Measurements from ENCODE around the gene ANKEF1.
"Not testable (repeated sequence)": the region's sequence is repeated elsewhere in the genome, so short reads cannot be mapped to it uniquely, and the experiment has no call there.

The ANKEF1 gene

DNA sequence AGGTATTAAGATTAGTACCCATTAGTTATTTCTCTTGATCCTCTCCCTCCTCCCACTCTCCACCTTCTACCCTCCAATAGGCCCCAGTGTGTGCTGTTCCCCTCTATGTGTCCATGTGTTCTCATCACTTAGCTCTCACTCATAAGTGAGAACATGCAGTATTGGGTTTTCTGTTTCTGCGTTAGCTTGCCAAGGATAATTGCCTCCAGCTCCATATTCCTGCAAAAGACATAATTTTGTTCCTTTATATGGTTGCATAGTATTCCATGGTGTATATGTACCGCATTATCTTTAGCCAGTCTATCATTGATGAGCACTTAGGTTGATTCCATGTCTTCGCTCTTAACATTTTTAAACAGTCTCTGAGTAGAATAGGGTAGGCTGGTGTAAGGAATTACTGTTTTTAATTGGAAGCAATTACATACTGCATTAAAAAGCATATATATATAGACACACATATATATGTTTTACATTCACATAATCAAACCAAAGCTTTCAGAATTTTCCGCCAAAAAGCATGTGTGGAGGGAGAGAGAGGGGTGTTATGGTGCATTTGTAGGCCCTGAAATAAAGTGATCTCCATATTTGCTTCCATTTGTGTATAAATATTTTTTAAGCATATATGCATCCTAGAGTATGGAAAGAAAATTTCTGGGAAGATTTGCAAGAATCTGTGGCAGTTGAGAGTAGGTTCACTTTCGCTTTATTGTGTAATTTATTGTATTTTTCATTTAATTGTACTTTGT is 709 bp upstream of the ANKEF1 start:
- no peak for DNase-seq (ENCODE audit: low read depth)

DNA sequence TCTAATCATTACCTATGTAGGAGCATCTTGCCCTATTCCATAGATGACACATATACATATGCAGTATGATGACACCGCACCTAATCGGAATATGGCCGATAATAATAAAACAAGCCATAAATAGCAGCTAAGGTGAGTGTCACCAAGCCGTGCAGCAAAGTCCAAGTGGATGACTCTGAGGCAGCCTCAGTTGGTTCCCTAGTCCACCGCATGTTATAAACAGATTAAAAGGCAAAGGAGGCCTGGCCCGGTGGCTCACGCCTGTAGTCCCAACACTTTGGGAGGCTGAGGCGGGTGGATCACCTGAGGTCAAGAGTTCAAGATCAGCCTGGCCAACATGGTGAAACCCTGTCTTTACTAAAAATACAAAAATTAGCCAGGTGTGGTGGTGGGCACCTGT is 1.5 kb downstream of the ANKEF1 start:
- DNase-seq (ENCODE audit: low read depth) = not testable (repeated sequence)

DNA sequence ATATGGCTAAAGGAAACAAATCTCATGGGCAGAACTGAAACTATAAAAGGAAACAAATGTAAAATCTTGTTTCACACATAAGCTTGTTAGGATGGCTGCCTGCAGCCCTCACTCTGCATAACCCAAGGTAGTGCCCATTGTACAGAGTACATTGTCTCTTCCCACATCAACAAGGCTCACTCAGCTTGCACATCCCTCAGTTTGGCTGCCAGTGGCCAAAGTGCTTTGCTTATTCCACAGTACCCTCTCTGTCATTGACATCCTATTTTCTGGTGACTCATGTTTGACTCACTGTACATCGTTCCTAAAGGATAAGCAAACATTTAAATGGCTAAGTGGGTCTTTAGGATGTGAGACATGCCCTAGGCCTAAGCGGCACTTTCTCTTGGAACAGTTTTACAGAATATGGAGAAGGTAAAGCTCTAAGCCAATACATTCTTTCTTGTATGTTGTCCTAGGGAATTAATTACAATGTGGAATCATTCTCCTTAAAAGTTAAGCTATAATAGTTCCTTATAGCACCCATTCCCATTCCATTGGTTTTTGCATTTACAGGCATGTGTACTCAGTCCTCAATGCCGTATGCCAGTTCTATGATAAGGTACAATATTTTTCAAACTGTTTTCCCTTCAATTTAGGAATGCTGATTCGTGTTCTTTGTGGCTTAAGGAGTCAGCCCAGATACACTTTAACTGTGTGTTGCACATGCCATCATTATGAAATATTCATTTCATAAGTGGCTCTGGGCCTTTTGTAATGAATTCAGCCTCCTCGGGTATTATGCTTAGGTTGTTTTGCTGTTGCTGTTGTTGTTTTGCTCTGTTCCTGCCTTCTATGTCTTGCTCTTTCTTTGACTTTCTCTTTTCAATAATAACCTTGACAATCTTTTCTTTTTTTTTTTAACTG is 5.5 kb downstream of the ANKEF1 start:
- no peak for DNase-seq (ENCODE audit: low read depth)

DNA sequence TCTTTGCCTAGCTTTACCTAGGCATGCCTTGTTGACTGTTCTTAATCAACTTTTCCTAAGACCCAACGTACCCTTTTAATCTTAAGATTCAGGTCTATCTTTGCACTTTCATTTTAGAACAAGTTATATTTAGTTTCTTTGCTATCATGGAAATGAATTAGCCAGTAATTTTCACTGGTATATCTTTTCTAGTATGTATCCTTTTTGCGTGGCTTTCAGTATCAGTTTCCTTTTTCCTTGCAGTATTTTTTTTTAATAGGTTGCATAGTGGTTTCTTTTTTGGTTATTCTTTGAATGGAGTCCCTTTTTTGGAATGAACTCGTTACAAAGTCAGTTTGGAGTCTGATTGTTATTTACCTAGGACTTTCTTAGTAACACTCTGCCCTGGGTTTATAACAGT is 7.3 kb downstream of the ANKEF1 start:
- no peak for DNase-seq (ENCODE audit: low read depth)

DNA sequence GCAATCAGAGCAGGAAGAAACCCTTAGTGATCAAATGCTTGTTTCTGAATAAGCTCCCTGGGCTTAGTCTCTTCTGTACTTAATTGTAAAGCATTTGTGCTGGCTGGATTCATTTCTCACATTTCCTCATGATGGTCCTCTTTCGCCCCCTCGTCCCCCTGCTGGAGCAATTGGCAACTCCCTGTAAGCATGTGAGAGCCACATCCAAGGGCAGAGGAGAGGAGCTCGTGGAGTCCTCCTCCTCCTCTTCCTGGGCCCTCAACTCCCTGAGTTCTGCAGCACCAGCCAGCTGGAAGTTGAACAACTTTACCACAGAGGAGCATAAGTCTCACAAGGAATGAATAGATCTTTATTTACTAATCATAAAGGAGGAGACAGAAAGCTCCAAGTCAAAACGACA is 12.6 kb downstream of the ANKEF1 start:
- no peak for DNase-seq (ENCODE audit: low read depth)

DNA sequence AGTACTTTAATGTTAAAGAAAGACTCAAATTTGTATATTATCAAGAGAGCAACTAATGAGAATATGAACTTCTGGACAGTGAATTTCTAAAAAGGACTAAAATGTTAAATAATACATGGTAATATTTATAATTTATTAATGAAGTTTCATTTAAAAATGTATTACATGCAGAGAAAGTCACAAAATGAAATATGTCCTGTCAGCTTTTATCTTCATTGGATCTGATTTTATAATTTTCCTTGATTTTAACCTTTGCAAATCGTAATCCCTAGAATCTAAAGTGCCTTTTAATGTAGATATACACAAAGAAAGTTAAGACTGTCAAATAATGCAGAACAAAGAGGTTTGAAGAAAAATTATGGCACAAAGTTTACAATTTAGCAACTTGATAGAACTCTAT is 16.4 kb downstream of the ANKEF1 start:
- DNase-seq (ENCODE audit: low read depth) = no peak

DNA sequence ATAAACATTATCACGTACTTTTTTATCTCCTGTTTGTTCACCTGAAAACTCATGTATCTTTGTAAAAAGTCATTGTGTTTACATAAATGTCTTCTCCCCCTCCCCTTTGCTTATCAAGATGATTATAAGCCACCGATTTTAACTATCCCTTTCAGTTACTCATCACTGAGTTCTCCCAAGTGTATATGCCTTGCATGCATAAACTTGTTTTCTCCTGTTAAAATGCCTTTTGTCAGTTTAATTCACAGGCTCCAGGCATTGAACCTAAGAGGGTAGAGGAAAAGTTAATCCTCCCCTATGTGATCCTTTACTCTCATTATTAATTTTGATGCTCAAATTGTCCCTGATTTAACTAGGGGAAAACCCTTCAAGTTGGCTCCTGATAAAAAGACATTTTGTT is 24.2 kb downstream of the ANKEF1 start:
- no peak for DNase-seq (ENCODE audit: low read depth)

DNA sequence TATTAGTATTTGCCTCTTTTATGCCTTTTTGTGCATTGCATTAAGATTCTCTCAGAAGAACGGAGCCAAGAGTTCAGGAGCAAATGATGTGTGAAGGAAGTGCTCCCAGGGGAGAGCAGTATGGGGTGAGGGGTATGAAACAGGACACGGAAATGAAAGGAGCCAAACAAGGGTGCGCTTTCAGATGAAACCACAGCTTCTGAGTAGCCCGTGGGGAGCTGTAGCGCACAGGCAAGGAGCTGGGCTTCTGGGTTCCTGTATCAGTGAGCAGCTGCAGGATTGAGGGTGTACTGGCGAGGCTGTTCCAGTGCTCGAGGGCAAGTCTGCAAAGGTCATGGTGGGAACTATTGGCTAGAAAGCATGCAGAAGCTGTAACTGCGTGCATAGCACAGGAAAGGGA is 25.4 kb downstream of the ANKEF1 start:
- no peak for DNase-seq (ENCODE audit: low read depth)

DNA sequence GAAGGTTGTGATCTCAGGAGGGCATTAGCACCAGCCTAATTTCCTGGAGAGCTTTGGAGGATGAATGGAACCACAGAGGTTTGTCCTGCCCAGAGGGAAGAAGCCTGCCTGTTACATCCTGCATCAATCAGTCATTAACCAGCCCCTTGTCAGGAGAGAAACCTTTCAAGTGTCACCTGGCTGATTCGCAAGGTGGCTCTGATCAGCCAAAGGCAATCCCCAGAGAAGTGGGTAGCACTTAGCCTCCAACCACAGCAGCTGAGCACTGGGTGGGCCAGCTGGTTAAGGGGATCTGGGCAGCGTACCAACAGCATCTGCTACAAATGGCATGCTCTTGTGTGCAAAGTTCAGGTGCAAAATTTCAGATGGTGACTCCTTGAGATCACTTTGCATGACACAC is 26.9 kb downstream of the ANKEF1 start:
- DNase-seq (ENCODE audit: low read depth) = no peak

DNA sequence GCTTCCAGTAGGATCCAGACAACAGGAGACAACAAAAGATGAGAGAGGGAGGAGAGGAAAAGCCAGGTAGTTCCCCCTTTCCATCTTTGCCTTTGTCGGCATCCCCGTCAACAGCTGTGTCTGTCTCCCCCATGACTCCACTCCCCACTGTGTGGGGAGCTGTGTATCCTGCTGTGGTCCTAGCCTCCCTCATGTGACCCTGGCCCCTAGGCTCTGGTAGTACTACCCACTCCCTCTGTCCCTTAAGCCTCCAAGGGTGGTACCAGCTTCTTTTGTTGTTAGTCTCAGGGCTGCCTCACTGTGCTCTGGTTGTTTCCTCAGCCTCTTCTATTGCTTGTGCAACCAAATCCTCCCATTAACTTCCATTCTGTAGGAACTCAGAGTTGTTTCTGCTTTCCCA is 28.7 kb downstream of the ANKEF1 start:
- no peak for DNase-seq (ENCODE audit: low read depth)

DNA sequence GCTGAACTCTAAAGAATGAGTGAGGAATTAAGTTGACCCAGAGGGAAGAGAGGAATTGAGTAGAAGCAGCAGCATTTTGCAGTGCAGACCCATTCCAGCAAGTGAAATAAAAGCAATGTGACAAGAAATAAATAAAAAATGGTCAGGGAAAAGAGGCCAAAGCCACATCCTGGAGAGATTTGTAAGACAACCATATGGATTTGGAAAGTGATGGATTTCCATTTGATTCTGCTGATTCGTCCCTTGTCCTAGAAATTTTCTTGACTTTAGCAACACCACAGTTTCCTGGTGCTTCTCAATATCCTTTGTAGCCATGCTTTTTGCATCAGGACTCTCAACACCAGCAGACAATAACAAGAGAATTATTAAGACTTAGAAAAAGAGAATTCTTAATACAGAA is 29.8 kb downstream of the ANKEF1 start:
- DNase-seq (ENCODE audit: low read depth) = no peak

DNA sequence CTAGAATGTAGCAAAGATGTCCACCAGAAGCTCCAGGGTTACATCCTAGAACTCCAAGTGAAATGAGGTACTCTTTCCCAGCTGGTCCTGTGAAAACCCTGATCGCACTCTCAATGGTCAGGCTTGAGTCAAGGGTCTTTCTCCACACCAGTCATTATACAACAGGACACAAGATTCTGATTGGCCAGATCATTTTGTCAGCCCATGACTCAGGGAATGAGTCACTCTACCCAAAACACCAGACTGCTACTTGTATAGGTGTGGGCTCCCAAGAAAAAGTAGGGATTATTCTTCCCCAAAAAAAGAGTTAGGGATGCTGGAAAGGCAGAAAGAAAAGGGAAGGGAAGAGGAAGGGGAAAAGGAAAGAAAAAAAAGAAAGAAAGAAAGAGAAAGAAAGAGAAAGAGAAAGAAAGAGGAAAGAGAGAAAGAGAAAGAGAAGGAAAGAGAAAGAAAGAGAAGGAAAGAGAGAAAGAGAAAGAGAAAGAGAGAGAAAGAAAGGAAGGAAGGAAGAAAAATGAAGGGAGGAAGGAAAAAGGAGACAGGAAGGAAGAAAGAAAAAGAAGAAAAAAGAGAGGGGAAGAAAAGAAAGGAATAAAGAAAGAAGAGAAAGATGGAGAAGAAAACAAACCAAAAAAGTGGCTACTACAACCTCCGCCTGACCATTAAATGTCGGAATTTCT is 30.5 kb downstream of the ANKEF1 start:
- no peak for DNase-seq (ENCODE audit: low read depth)

DNA sequence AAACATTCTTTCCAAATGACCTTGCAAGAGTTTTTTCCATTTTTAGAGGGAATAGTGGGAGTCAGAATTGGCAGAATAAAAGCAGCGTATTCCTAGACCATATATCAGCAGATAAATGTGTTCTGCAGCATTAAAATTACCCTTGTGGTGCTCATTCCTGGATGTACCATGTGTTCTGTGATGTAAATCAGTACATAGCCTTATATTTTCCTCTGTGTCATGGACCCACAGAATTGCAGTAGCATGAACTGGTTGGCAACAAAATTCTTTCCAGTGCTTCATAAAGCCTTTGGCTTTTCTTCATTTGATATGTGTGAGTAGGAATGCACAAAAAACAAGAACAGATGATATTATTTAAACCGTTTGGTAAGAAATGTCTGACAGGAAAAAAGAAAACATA is 32.5 kb downstream of the ANKEF1 start:
- DNase-seq (ENCODE audit: low read depth) = no peak

DNA sequence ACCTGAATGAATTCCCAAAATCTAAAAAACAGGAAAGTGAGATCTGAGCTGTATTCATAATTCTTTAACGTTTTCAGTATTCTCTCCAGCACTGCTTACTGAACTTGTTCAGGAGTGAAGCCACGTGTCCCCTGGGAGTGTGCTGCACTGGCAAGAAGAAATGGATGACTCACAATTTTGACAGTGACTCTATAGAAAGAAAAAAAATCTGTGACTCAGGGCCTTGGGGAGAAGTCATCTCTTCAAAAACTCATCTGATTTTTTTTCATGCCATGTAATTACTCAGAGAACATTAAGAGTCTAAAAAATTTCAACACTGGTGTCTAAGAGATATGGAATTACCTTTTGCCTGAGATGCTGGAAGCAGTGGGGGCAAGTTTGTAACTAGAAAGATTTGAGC is 39.7 kb downstream of the ANKEF1 start:
- DNase-seq (ENCODE audit: low read depth) = no peak

DNA sequence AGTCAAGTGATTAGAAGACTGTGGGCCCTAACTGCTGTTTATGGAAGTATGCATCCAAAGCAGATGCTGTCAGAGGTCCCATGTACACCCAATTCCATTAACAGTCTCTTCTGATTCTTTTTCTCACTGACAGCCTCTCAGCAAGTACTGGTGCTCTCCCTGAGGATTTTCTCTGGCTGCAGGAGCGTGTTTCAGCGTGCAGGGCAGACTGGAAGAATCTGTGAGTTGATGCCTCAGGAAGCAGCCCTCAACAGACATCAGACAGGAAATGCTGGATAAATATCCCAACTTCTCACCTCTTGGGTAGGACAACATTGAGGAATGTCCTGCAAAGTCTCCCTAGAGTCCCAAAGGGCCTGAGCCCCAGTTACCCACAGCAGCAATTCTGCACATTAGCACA is 40.8 kb downstream of the ANKEF1 start:
- no peak for DNase-seq (ENCODE audit: low read depth)

DNA sequence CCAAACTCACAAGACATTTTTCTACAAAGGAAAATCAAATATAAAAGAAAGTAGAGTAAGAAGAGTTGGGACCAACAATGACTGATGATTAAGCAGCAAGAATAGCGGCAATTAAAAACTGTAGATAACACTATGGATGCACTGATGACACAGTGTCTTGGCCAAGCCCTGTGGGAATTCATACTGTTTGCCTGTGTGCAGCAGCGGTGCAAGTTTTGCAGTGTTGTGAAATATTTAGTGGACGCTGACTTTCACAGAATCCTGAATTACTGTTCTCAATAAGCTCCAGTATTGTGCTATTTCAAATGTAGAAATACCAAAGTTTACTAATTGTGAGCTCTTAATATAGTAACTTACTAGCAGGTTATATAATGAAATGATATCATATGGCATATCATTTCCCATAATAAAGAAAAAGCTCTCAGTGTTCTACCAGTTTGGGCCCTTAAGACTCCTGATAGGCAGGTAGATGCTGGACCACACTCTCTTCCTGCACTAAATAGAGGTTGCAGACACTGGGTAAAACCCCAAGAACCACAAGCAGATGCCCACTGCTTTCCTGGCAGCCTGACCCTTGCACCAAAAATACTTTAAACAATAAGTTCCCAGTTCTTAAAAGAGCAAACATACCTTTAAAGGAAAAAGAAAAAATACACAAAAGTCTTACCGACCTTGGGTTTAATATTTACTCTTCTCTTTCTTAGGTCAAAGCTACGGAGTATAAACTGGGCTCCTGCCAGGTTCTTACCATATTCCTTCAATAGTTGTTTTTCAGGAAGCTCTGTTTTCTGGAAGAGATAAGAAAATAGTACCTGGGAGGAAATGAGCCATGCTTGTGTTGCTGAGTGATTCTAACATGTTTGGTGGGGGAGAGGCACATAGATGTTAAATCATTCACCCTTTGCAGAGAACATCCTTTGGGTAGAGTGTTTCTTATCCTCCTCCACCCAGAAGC is 41.6 kb downstream of the ANKEF1 start:
- no peak for DNase-seq (ENCODE audit: low read depth)

DNA sequence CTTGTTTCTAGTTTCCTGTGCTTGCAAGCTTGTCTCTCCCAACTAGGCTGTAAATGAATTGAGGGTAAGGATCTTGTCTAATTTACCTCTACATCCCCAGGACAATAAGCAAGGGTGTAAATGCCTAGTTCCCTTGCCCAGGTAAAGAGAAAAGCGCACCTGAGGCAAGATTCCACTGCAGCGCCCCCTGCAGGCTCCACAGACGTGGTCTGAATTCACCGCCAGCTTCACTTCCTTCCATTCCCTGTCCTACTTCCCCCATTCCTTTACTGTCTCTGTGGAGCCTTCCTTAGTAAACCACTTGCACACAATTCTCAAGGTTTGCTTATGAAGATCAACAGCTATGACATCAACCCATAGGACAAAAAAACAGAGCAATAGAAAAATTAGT is 42.3 kb downstream of the ANKEF1 start:
- DNase-seq (ENCODE audit: low read depth) = no peak

DNA sequence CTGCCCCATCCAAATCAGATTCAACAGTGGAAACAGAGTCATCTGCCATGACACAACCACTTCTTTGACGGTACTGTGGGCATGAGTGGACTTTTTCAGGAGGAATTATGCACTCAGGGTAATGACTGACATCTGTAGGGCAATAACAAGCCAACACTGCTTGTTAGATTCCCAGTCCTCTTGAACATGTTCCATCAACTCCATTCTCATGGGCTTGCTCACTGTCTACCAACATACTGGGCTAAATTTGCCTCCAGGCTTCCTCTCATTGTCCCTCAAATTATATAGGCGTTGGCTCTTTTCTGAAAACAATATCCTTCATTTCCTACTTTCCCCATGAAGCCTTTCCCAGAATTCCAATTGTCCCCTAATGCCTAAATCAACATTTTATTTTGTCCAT is 43.1 kb downstream of the ANKEF1 start:
- DNase-seq (ENCODE audit: low read depth) = no peak

DNA sequence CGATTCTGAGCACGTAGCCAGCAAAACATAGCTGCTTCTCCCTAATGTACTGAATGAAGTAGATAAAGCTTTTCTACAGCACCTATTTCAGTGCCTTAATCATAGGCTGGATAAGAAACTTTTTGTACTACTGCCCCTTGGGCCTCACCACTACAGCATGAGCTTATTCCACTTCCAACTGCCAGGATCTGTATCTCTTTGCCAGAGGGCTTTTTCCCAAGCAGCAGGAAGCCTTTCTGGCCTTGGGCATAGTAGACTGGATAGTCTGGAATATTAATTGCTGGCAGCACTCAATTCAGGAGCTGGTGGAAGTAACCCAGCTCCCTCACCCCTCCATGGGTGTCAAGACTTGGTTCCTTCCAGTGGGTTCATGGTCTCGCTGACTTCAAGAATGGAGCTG is 43.6 kb downstream of the ANKEF1 start:
- no peak for DNase-seq (ENCODE audit: low read depth)

DNA sequence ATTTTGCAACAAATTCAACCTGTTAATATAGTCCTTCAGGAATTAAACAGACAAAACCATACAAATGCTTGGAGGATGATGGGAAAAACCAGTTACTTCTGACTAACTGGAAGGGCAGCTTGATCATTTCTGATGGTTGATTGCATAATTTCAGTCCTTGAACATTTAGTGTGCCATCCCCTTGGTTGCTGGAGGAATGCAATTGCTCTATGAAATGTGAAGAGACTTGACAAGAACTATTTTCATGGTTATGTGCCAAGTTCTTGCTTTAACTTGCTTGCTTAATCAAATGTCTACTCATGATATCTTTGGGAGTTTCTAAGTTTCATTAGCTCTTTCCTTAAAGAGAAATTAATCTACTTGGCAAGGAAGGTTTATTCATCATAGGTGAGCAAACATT is 45.2 kb downstream of the ANKEF1 start:
- no peak for DNase-seq (ENCODE audit: low read depth)

DNA sequence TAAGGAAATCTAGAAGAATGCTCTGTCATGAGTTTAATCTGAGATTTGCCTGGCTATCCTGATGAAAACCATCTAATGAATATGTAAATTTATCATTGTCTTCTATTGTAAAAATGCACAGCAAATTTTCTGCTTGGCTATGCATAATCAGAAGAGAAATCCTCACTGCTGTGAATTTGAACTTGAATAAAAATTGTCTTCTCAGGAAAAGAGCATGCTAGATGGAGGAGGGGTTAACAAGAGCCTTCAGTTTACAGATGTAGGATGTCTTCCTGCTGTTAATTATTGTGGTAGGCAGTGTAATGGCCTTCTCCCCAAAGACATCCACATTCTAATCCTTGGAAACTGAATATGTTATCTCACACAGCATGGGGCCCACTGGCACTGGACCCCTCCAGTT is 45.8 kb downstream of the ANKEF1 start:
- DNase-seq (ENCODE audit: low read depth) = no peak
